Adrenal gland (tissue), 5 donors: ENCODE data around the gene LGR5.

Experiments
- POLR2A ChIP-seq, 2 donors: fragments of 450-650 bp; IDR thresholded peaks; one replicate each; pipeline ENCODE4 v1.6.1; 2017; ENCODE audit warnings: antibody characterized with exemption in 2 of 2, mild to moderate bottlenecking in 2 of 2, moderate library complexity in 1 of 2
- TF ChIP-seq, protein P1 (sequence below), 6 experiments: fragments of 450-650 bp in 4 of 6; fragments of 200-600 bp in 2 of 6; sonication (generic) in 1 of 6; IDR thresholded peaks; 1 replicate in 5 of 6; 2 replicates in 1 of 6; pipeline versions ENCODE4 v1.5.1 to v1.8.0; 2016 to 2021; ENCODE audit warnings: antibody characterized with exemption in 6 of 6, mild to moderate bottlenecking in 2 of 6, moderate library complexity in 1 of 6
- donor health status: DM: no; HTN: no; CAD: no.

DNA sequence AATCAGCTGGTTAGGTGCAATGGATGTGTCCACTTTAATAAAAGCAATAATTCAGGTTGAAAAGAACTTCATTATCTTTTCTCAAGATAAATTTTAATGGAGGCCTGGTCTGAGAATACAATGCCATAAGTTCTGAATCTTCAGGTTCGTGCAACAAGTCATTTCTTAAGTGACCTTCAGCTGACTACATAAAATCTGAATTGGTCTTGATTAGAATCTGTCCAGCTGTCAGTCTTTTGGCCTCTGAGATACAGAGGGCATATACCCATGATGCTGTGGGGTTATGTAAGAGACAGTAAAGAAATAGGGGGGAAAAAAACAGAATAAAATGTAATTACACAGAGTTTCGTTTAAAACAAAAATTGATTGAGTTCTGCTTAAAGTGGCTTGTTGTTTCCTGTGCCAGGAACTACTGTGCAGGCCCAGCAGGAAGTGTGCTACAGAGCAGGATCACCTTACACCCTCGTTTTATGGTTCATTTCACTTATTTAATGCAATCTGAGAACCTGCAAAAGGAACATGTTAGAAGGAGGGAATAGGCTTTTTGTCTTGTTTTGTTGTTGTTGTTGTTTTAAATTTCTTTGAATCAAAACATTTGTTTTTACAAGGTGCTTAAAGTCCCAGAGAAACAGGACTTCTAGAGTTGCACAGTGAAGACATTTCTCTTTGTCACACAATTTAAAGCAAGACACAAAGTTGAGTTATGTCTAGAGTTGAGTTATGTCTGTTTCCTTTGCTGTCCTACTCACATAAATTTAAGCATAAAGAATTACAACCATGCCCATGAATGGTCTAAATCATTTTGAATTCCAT lies 64.2 kb downstream of the LGR5 start:
- TF ChIP-seq, protein P1, sequence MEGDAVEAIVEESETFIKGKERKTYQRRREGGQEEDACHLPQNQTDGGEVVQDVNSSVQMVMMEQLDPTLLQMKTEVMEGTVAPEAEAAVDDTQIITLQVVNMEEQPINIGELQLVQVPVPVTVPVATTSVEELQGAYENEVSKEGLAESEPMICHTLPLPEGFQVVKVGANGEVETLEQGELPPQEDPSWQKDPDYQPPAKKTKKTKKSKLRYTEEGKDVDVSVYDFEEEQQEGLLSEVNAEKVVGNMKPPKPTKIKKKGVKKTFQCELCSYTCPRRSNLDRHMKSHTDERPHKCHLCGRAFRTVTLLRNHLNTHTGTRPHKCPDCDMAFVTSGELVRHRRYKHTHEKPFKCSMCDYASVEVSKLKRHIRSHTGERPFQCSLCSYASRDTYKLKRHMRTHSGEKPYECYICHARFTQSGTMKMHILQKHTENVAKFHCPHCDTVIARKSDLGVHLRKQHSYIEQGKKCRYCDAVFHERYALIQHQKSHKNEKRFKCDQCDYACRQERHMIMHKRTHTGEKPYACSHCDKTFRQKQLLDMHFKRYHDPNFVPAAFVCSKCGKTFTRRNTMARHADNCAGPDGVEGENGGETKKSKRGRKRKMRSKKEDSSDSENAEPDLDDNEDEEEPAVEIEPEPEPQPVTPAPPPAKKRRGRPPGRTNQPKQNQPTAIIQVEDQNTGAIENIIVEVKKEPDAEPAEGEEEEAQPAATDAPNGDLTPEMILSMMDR (IDR thresholded peaks at IDR 0.05): no peak
- no peak for TF ChIP-seq POLR2A (IDR thresholded peaks at IDR 0.05)
